NCI-H2081 treated with DMSO at 0.1 percent for 48 hours (cell line): ENCODE measurements around the gene DKC1.
"Not testable (repeated sequence)": the region's sequence is repeated elsewhere in the genome, so short reads cannot be mapped to it uniquely, and the experiment has no call there.

Experiments used
- DNase-seq: peaks from one replicate; lab custom pipeline; 2025; lab: John Stamatoyannopoulos, UW

The DKC1 gene

DNA sequence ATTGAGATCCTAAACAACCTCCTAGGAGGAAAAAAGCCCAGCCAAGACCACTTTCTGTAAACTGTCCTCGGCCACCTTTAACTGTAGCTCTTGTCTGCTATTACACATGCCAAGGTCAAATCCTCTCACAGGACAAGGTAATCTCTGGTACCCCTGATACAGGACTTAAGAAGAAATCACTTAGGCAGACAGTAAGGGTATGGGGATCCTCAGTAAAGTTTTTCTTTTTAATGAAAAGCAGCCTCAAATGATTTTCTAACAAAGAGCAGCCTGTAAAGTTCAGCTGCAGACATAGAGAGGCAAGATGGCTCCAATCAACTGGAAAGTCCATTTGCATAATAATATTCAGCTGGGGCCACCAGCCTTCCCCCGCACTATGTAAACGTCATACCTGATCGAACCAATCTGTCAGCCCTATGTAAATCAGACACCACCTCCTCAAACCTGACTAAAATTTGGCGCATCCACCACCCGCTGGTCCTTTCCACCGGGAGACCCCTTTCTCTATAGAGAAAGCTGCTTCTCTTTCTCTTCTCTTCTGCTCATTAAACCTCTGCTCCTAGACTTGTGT is 57.2 kb downstream of the DKC1 start:
- no peak for DNase-seq

DNA sequence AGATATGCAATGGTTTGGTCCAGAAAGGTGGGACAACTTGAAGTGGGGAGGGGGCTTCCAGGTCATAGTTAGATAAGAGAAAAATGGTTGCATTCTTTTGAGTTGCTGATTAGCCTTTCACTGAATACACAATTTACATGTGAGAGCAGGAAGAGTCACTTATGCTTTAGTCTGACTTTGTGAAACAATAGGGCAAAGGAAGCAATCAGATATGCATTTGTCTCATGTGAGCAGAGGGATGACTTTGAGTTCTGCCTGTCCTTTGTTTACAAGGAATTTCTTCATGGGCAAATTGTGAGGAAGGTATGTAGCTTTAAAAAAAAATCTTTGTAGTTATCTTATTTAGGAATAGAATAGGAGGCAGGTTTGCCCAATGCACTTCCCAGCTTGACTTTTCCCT is 58.9 kb downstream of the DKC1 start:
- no peak for DNase-seq

DNA sequence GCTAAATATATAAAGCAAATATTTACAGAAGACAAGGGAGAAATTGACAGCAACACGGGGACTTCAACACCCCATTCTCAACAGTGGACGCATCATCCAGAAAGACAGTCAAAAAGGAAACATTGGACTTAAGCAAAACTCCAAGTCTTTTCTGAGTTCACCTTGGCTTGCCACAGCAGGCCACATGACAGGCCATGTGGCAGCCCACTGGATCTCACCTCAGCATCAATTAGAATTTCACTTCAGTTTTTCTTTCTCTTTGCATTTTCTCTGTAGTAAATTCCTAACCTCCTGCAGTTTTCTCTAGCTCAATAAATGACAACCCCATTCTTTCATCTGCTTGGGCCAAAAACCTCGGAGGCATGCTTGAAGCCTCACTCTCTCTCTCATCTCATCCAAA is 59.4 kb downstream of the DKC1 start:
- no peak for DNase-seq

- DNase-seq, result no peak
These were observed 62.0 kb downstream of the DKC1 start for GRCh38 chrX:154824638-154825037.

DNA sequence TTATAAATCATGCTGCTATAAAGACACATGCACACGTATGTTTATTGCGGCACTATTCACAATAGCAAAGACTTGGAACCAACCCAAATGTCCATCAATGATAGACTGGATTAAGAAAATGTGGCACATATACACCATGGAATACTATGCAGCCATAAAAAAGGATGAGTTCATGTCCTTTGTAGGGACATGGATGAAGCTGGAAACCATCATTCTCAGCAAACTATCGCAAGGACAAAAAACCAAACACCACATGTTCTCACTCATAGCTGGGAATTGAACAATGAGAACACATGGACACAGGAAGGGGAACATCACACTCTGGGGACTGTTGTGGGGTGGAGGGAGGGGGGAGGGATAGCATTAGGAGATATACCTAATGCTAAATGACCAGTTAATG is 62.9 kb downstream of the DKC1 start:
- not testable (repeated sequence) for DNase-seq
